Measurements from ENCODE around the gene PIK3R5.
"Not testable (repeated sequence)": the region's sequence is repeated elsewhere in the genome, so short reads cannot be mapped to it uniquely, and the experiment has no call there.

PIK3R5 gene

DNA sequence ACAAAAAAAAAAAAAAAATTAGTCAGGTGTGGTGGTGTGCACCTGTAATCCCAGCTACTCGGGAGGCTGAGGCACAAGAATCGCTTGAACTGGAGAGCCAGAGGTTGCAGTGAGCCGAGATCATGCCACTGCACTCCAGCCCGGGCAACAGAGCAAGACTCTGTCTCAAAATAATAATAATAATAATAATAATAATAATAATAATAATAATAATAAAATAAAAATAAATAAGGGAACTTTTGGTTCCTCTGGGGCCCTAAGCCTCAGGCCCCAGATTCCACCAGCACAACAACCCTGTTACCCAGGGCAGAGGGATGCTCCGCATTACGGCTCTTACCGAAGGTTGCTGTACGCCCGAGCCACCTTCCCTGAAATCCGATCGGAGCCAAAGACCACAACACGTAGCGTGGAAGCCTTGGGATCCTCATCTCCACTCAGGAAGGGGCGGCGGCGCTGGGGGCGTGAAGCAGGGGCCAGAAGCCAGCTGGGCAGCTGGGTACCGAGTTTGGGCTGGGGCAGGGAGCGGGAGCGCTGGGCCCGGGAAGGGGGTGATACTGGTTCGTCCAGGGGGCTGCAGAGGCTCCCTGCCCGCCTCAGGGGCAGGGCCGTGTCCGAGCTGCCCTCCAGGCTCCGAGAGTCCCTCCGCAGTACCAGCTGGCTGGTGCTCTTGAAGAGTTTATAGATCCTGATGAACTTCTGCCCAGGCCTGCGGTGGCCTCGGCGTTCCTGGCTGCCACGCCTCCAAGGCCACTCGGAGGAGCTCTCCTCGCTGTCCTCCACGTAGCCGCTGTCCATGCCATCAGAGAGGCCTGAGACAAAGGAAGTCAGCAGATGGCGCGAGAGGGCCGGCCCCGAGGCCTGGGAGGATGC is 77.4 kb downstream of the PIK3R5 start:
- H3K9me3 Mint-ChIP-seq = no peaks in the 10 kb centered on the region
- no peak overlapping the region for H3K27ac Mint-ChIP-seq
- no peak for ATAC-seq (ENCODE audit: low read depth)
- peaks cover 35% of the 10 kb centered on the region for H3K36me3 Mint-ChIP-seq
- no peak for DNase-seq (ENCODE audit: low spot score in 2 of 2)
- no peak overlapping the region for H3K4me3 Mint-ChIP-seq
- H3K4me1 Mint-ChIP-seq = peaks cover 11% of the 10 kb centered on the region
- no peaks in the 10 kb centered on the region for H3K27me3 Mint-ChIP-seq

DNA sequence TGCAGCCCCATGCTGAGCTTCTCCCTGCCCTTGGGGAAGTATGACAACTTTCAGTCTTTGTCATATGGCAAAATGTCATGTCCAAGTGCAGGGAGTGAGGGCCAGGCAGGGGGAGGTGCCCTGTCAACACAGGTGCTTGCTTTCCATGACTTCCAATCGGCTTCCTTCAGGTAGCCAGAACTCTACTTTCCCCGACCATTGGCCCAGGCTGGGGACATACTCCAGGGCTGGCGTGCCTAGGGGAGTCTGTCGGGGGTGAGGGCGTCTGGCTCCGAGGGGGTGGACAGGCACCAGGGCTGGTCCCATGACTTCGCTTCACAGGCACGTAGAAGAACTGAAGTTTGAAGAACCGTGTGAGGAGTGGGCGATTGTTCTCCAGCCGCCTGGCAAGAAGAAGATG is 78.2 kb downstream of the PIK3R5 start:
- Mint-ChIP-seq H3K27ac (no peak overlapping the region), H3K36me3 (peaks cover 38% of the 10 kb centered on the region)
- DNase-seq (ENCODE audit: low spot score in 2 of 2) = no peak

DNA sequence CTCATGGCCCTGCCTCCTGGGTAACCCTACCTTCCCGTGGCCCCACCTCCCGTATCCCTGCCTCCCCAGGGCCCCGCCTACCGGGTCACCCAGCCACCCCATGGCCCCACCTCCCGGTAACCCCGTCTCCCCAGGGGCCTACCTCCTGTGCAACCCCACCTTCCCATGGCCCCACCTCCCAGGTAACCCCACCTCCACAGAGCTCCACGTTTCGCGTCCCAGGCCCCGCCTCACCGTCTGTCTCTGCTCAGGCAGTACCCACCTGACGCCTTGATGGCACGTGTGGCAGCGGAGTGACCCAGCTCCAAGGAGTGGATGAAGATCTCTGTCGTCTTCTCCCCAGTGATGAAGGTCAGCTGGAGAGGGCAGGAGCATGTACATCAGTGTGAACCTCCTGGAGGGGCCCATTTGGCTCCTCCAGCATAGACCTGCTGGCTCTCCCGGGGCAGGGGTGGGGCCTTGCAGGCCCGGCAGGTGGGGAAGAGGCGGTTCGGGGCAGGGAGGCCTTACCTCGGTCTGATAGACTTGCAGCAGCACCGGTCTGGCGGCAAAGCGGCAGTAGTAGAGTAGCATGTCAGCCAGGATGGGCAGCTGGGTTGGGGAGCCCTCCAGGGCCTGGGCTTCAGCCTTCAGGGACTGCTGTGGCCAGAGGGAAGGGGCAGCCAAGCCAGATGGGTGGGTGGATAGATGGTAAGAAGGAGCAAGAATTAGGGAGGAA is 79.4 kb downstream of the PIK3R5 start:
- no peak for DNase-seq (ENCODE audit: low spot score in 2 of 2)
- no peak overlapping the region for H3K4me3 Mint-ChIP-seq
- H3K27ac Mint-ChIP-seq = peak overlapping the region; percentile 81
- H3K9me3 Mint-ChIP-seq = no peaks in the 10 kb centered on the region
- peaks cover 2% of the 10 kb centered on the region for H3K4me1 Mint-ChIP-seq
- H3K36me3 Mint-ChIP-seq = peaks cover 44% of the 10 kb centered on the region
- H3K27me3 Mint-ChIP-seq = no peaks in the 10 kb centered on the region
- no peak for ATAC-seq (ENCODE audit: low read depth)

More for the DNA sequence above, 78.2 kb downstream of the PIK3R5 start:
- H3K4me1 Mint-ChIP-seq = peaks cover 7% of the 10 kb centered on the region
- H3K4me3 Mint-ChIP-seq = no peak overlapping the region
- H3K27me3 Mint-ChIP-seq = no peaks in the 10 kb centered on the region
- no peaks in the 10 kb centered on the region for H3K9me3 Mint-ChIP-seq
- no peak for ATAC-seq (ENCODE audit: low read depth)

DNA sequence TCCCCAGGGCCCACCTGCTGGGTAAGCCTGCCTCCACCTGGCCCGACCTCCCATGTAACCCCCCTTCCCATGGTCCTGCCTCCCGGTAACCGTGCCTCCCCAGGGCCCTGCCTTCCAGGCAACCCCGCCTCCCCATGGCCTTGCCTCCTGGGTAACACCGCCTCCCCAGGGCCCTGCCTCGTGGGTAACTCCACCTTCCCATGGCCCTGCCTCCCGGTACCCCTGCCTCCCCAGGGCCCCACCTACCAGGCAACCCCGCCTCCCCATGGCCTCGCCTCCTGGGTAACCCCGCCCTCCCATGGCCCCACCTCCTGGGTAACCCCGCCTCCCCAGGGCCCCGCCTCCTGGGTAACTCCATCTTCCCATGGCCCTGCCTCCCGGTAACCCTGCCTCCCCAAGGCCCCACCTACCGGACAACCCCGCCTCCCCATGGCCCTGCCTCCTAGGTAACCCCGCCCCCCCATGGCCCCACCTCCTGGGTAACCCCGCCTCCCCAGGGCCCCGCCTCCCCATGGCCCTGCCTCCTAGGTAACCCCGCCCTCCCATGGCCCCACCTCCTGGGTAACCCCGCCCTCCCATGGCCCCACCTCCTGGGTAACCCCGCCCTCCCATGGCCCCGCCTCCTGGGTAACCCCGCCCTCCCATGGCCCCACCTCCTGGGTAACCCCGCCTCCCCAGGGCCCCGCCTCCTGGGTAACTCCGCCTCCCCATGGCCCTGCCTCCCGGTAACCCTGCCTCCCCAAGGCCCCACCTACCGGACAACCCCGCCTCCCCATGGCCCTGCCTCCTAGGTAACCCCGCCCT is 80.1 kb downstream of the PIK3R5 start:
- not testable (repeated sequence) for H3K4me3 Mint-ChIP-seq; H3K27me3 Mint-ChIP-seq; H3K9me3 Mint-ChIP-seq; H3K4me1 Mint-ChIP-seq; DNase-seq (ENCODE audit: low spot score in 2 of 2)
- ATAC-seq (ENCODE audit: low read depth) = peak; percentile 67
- peaks cover 49% of the 10 kb centered on the region for H3K36me3 Mint-ChIP-seq
- H3K27ac Mint-ChIP-seq = peak overlapping the region; percentile 89

DNA sequence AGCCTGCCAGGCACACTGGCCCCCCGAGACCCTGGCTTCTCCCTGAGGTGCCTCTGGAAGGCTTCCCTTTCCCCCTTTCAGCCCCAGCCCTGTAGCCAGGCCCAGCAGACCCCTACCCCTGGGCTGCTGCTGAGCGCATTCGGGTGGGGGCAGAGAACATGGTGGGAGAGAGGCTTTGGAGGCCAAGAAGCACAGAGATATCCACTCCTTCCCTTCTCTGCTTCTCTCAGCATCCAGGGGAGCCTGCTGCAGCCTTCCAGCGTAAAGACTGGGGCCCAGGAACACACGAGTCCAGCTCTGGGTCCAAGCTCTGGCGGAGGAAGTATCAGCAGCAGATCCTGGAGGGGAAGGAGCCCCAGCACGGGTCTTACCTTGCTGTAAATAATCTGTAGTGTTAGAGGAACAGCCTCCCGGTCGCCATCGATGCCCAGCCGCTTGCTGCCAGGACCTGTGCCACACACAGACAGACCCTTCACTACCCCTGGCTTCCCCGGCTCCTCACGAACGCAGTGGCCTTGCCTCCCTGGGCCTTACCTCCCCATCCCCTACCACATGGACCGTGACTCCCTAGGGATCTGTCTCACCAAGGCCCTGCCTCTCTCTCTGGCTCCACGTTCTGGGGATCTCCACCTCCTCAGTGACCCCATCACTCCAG is 81.0 kb downstream of the PIK3R5 start:
- Mint-ChIP-seq H3K27ac (peak overlapping the region; percentile 89), H3K9me3 (no peaks in the 10 kb centered on the region), H3K4me1 (peaks cover 2% of the 10 kb centered on the region), H3K36me3 (peaks cover 53% of the 10 kb centered on the region), H3K4me3 (no peak overlapping the region), H3K27me3 (no peaks in the 10 kb centered on the region)
- no peak for DNase-seq (ENCODE audit: low spot score in 2 of 2)
- ATAC-seq (ENCODE audit: low read depth) = no peak

DNA sequence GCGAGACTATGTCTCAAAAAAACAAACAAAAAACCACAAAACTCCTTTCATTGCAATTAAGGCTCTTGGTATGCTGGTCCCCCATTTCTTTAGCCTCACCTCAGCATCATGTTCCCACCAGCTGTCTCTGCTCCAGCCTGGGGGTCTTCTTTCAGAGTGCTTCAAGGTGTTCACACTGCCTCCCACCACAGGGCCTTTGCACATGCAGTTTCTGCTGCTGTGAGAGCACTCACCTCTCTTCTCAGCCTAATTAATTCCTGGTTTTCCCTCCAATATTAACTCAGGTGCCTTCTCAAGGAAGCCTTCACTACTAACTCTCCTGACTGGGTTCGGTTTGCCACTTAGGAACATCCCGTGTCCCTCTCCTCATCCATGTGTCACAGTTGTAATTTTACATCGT is 82.2 kb downstream of the PIK3R5 start:
- H3K9me3 Mint-ChIP-seq = no peaks in the 10 kb centered on the region
- DNase-seq (ENCODE audit: low spot score in 2 of 2) (no peak), ATAC-seq (ENCODE audit: low read depth) (no peak)
- H3K36me3 Mint-ChIP-seq = peaks cover 59% of the 10 kb centered on the region
- no peak overlapping the region for H3K4me3 Mint-ChIP-seq
- H3K4me1 Mint-ChIP-seq = peaks cover 2% of the 10 kb centered on the region
- H3K27me3 Mint-ChIP-seq = no peaks in the 10 kb centered on the region
- H3K27ac Mint-ChIP-seq = no peak overlapping the region

DNA sequence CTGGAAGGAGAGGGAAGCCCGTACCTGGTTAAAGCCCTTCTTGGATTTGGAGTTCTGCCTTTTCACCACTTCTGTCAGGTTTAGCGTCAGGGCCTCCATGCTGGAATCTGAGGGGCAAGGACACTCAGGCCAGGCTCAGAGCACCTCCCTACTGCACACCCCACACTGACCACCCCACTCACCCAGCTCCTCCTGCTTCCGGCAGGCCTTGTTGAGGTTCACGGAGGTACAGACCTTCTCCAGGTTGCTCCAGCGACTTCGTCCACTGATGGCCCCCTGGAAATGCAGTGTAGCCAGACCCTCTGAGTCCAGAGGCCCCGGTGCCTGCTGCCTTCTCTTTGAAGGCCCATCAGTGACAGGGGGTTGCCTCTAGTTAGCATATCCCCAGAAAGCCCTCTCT is 83.9 kb downstream of the PIK3R5 start:
- DNase-seq (ENCODE audit: low spot score in 2 of 2) (no peak), ATAC-seq (ENCODE audit: low read depth) (no peak)
- H3K36me3 Mint-ChIP-seq = peaks cover 59% of the 10 kb centered on the region
- H3K27me3 Mint-ChIP-seq = no peaks in the 10 kb centered on the region
- peaks cover 2% of the 10 kb centered on the region for H3K4me1 Mint-ChIP-seq
- H3K27ac Mint-ChIP-seq = peak overlapping the region; percentile 35
- H3K9me3 Mint-ChIP-seq = no peaks in the 10 kb centered on the region
- H3K4me3 Mint-ChIP-seq = no peak overlapping the region

DNA sequence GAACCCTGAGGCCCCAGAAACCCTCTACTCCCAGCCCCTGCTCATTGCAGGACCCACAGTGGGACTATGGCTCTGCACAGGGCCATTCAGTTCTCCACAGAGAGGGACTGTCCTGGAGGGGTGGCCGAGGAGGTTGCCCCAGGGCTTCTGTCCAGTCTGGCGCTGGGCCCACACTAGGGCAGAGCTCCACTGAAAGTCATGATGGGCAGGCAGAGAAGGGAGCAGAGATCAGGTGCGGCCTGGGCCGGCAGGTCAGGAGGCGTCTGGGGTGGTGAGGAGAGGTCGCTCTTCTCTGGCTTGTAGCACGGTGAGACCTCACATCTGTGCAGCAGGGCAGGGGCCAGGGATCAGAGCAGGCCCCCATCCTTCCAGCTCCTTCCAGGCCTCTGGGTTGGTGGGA is 85.0 kb downstream of the PIK3R5 start:
- H3K27me3 Mint-ChIP-seq = no peaks in the 10 kb centered on the region
- ATAC-seq (ENCODE audit: low read depth) (no peak), DNase-seq (ENCODE audit: low spot score in 2 of 2) (no peak)
- H3K4me3 Mint-ChIP-seq = no peak overlapping the region
- peaks cover 2% of the 10 kb centered on the region for H3K4me1 Mint-ChIP-seq
- H3K27ac Mint-ChIP-seq = no peak overlapping the region
- H3K36me3 Mint-ChIP-seq = peaks cover 52% of the 10 kb centered on the region
- H3K9me3 Mint-ChIP-seq = no peaks in the 10 kb centered on the region

DNA sequence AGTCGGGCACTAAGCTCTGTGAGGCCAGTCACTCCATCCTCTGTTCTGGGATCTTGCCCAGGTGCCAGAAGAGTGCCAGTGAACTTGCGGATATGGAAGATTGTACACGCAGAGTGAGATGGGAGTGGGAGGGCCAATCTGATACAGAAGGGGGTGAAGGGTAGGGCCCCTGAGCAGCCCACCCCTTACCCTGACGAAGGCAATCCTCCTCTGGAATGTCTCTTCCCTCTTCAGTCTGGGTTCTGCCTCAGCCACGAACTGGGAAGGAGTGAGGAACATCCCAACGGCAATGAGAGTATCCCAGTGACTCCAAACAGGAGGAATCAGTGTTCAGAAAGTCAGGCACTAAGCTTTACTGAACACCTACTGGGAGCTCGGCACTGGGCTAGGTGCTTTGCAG is 86.1 kb downstream of the PIK3R5 start:
- Mint-ChIP-seq H3K9me3 (no peaks in the 10 kb centered on the region), H3K36me3 (peaks cover 47% of the 10 kb centered on the region), H3K4me1 (peaks cover 2% of the 10 kb centered on the region), H3K27ac (no peak overlapping the region), H3K27me3 (no peaks in the 10 kb centered on the region), H3K4me3 (no peak overlapping the region)
- ATAC-seq (ENCODE audit: low read depth) (no peak), DNase-seq (ENCODE audit: low spot score in 2 of 2) (no peak)

DNA sequence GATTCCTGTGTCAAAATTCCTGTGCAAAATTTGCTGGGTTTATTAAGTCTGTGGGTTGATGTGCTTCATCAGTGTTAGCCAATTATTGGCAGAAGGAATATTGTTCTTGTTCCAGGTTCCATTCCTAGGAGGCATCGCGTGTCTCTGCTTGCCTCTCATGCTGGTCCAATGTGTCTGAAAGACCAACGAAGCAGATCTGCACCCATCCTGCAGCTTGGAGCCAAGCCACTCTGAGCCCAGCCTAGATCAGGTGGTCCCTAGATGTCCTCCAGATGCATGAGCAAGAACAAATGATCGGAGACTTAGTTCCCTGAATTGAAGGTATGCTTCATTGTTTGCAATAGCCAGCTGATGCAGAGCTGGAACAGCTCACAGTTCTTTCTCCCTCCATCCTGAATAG is 87.5 kb downstream of the PIK3R5 start:
- ATAC-seq (ENCODE audit: low read depth) (no peak), DNase-seq (ENCODE audit: low spot score in 2 of 2) (no peak)
- H3K4me1 Mint-ChIP-seq = peaks cover 10% of the 10 kb centered on the region
- no peaks in the 10 kb centered on the region for H3K9me3 Mint-ChIP-seq
- H3K27ac Mint-ChIP-seq = no peak overlapping the region
- peaks cover 37% of the 10 kb centered on the region for H3K36me3 Mint-ChIP-seq
- no peak overlapping the region for H3K4me3 Mint-ChIP-seq
- H3K27me3 Mint-ChIP-seq = no peaks in the 10 kb centered on the region

DNA sequence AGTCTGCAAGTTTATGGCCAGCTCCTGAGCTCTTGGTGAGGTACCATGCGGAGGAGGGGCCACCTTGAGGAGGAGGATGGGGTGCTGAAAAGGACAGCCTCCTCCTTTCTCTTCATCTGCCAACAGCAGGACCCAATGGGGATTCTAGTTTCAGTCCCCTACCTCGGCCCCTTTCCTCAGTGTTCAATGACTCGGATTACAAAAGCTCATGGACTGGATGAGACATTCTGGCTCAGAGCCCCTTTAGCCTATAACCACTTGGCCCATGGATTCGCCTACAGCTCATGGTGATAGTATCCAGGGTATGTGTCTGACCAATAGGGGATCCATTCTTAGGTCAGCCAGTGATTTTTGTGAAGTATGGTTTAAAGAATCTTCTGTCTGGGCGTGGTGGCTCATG is 89.5 kb downstream of the PIK3R5 start:
- Mint-ChIP-seq H3K27me3 (no peaks in the 10 kb centered on the region), H3K4me3 (no peak overlapping the region), H3K36me3 (peaks cover 22% of the 10 kb centered on the region), H3K9me3 (no peaks in the 10 kb centered on the region), H3K27ac (no peak overlapping the region), H3K4me1 (peaks cover 11% of the 10 kb centered on the region)
- ATAC-seq (ENCODE audit: low read depth) = no peak
- DNase-seq (ENCODE audit: low spot score in 2 of 2) = no peak

DNA sequence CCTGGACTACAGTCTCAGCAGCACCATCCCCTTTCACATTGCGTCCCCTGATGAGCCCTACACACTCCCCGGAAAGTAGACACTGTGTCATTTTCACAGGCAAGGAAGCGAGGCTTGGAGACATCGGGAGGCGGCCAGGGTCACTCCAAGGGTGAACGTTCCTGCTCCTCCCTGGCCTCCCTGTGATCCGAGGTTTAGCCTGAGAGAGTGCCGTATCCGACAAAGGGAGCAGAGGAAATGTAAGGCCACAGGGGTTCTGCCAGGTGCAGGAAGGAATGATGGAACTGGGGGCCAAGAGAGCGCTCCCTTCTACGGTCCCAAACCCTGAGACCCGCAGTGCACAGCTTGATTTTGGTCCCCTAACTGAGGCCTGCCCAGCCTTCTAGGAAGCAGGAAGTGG is 90.1 kb downstream of the PIK3R5 start:
- DNase-seq (ENCODE audit: low spot score in 2 of 2) = no peak
- Mint-ChIP-seq H3K4me1 (peaks cover 11% of the 10 kb centered on the region), H3K4me3 (no peak overlapping the region), H3K27me3 (no peaks in the 10 kb centered on the region), H3K27ac (no peak overlapping the region), H3K9me3 (no peaks in the 10 kb centered on the region), H3K36me3 (peaks cover 19% of the 10 kb centered on the region)
- no peak for ATAC-seq (ENCODE audit: low read depth)

DNA sequence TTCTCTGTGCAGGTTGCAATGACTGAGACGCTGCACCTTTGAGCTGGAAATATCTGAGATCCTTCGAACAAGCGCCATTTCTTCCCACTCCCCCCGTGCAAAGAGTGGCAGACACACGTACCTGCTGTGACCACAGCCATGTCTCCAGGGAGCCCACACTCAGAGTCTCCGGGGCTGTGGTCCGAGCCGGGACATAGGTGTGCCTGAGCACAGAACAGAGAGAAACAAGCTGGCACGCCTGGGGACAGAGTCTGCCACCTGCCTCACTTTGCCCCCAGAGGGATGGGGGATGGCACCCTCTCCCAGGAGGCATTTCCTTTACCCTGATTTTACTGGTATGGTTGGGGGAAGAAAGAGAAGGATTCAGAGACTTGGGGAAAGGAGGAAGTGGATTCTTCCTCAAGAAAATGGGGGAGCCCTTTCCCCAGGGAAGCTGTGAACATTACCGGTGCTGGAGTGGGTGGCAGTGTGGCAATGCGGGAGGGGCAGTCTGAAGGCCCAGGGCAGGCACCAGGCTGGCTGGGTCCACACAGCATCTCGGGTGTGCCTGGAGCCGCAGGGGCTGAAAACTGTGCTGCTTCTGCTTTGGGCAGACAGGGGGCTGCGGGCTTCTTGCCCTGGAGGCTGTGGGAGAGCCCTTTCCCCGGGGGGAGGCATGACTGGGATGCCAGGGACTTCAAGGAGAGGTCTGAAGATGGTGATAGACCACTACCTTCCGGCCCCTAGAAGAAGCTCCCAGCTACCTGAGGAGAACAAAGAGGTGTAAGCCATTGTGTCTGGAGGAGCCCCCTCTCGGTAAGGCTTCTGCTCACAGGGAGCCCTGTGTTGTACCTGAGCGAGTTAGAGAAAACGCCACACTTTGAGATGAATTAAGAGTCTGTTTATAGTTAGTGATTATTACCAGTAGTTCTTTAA is 91.4 kb downstream of the PIK3R5 start:
- no peaks in the 10 kb centered on the region for H3K9me3 Mint-ChIP-seq
- no peak overlapping the region for H3K27ac Mint-ChIP-seq
- H3K36me3 Mint-ChIP-seq = peaks cover 11% of the 10 kb centered on the region
- H3K4me3 Mint-ChIP-seq = no peak overlapping the region
- peaks cover 13% of the 10 kb centered on the region for H3K4me1 Mint-ChIP-seq
- no peak for DNase-seq (ENCODE audit: low spot score in 2 of 2)
- ATAC-seq (ENCODE audit: low read depth) = no peak
- no peaks in the 10 kb centered on the region for H3K27me3 Mint-ChIP-seq
